Caco-2 (cell line): Measurements from ENCODE around the gene PGAP1. TPM values are rescaled to one million over a fixed set of nuclear protein-coding genes. Genes with fewer than 3 reads are reported as not detected.

Experiments
- BruUV-seq: library from RNA; stranded (reverse); fragments of 400-500 nt; replicated peaks from 2 replicates; lab custom pipeline; 2021; lab: Mats Ljungman, UMichigan
- CTCF ChIA-PET: fragments of 300-600 bp; sonication (Branson Sonifier 250); formaldehyde crosslinking; loops from one replicate; lab custom pipeline; 2022; ENCODE audit warnings: antibody characterized with exemption; lab: Charles Lee
- POLR2A ChIA-PET: fragments of 300-600 bp; sonication (Branson Sonifier 250); formaldehyde crosslinking; loops from one replicate; lab custom pipeline; 2022; ENCODE audit warnings: antibody characterized with exemption; lab: Charles Lee
- DNase-seq, 2 experiments: peaks; one replicate each; pipeline versions ENCODE4 v3.0.0 to v3.0.0-alpha.2; 2020 to 2022
- H3K27me3 ChIP-seq: replicated peaks from 2 replicates; pipeline ENCODE4 v1.6.0; 2011; ENCODE audit warnings: low read length; ENCODE audit not compliant: control insufficient read depth, insufficient read depth
- H3K36me3 ChIP-seq: 2 replicates; pipeline ENCODE4 v1.5.1; 2011; ENCODE audit warnings: low read length; ENCODE audit not compliant: control insufficient read depth, insufficient read depth
- H3K4me1 ChIP-seq: fragments of 250-450 bp; sonication (Bioruptor Pico); 2 replicates; pipeline ENCODE4 v1.5.1; 2020; ENCODE audit warnings: mild to moderate bottlenecking
- H3K4me3 ChIP-seq: 2 replicates; pipeline ENCODE4 v1.5.1; 2011; ENCODE audit warnings: low read depth, mild to moderate bottlenecking, control low read depth, low read length
- H3K9me3 ChIP-seq: fragments of 250-450 bp; sonication (Bioruptor Pico); 2 replicates; pipeline ENCODE4 v1.5.1; 2020; ENCODE audit warnings: mild to moderate bottlenecking, moderate library complexity
- H3K27ac Mint-ChIP-seq: one replicate; pipeline ENCODE4 v1.8.0; 2022; ENCODE audit warnings: mixed read lengths; ENCODE audit not compliant: unreplicated experiment
- H3K27me3 Mint-ChIP-seq: one replicate; pipeline ENCODE4 v1.8.0; 2022; ENCODE audit warnings: mixed read lengths; ENCODE audit not compliant: insufficient read depth, unreplicated experiment
- H3K36me3 Mint-ChIP-seq: one replicate; pipeline ENCODE4 v1.8.0; 2022; ENCODE audit warnings: mild to moderate bottlenecking, mixed read lengths; ENCODE audit not compliant: insufficient read depth, unreplicated experiment
- H3K4me1 Mint-ChIP-seq: one replicate; pipeline ENCODE4 v1.8.0; 2022; ENCODE audit warnings: low read depth, mixed read lengths; ENCODE audit not compliant: unreplicated experiment
- H3K4me3 Mint-ChIP-seq: one replicate; pipeline ENCODE4 v1.8.0; 2022; ENCODE audit warnings: mild to moderate bottlenecking, moderate library complexity, mixed read lengths; ENCODE audit not compliant: unreplicated experiment
- H3K9me3 Mint-ChIP-seq: one replicate; pipeline ENCODE4 v1.8.0; 2022; ENCODE audit warnings: mixed read lengths; ENCODE audit not compliant: unreplicated experiment
- intact Hi-C: fragments of 100-400 bp; cut with micrococcal nuclease; formaldehyde crosslinking; loops from one replicate; pipeline ENCODE4 v1.10.0; 2022; ENCODE audit not compliant: unreplicated experiment
- total RNA-seq: library from RNA; stranded (reverse); gene quantifications from 2 replicates; pipeline ENCODE4 v1.2.3, GENCODE V29; 2022
- TF ChIP-seq, protein P1 (sequence below), 2 experiments: fragments of 200-600 bp in 1 of 2; IDR thresholded peaks; 1 replicate in 1 of 2; 2 replicates in 1 of 2; pipeline versions ENCODE4 v1.5.1 to v1.8.0; 2011 to 2022; ENCODE audit warnings: antibody characterized with exemption in 1 of 2, control low read depth in 1 of 2, inconsistent platforms in 1 of 2, low read depth in 1 of 2, low read length in 1 of 2, mild to moderate bottlenecking in 1 of 2, moderate library complexity in 1 of 2; ENCODE audit not compliant: insufficient read depth in 1 of 2, severe bottlenecking in 1 of 2, unreplicated experiment in 1 of 2

Gene PGAP1
- total RNA-seq, 1 experiment from 2014 or later, result 6.4 TPM

DNA sequence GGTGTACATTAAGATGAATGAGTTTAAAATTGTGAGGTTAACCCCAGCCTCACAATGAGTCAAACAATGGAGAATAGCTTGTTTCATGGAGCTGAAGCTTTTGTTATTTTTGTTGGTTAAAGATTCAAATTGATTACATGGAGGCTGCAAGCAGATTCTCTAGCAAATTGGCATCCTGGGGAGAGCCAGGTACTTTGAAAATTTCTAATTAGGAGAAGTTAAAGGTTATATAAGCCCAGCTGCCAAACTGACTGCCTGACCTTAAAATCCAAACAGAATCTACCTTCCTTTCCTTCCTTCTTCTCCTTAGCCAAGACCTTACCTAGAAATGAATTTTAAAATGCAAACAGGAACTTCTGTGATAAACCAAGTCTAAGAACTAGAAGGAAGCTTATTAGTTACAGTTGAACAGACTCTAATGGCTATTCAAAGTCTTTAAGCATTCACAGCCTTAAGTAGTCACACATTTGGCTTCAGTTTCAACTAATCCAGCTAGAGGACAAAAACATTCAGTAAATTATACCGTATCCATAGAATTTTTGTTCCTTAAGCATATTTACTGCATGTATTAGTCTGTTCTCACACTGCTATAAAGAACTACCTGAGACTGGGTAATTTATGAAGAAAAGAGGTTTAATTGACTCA is 31.5 kb upstream of the PGAP1 start:
- no peaks in the 10 kb centered on the region for H3K36me3 Mint-ChIP-seq
- ChIA-PET CTCF (no interaction called here), POLR2A (no interaction called here)
- H3K9me3 Mint-ChIP-seq, result no peaks in the 10 kb centered on the region
- BruUV-seq, result no TSS peak
- TF ChIP-seq, protein P1, sequence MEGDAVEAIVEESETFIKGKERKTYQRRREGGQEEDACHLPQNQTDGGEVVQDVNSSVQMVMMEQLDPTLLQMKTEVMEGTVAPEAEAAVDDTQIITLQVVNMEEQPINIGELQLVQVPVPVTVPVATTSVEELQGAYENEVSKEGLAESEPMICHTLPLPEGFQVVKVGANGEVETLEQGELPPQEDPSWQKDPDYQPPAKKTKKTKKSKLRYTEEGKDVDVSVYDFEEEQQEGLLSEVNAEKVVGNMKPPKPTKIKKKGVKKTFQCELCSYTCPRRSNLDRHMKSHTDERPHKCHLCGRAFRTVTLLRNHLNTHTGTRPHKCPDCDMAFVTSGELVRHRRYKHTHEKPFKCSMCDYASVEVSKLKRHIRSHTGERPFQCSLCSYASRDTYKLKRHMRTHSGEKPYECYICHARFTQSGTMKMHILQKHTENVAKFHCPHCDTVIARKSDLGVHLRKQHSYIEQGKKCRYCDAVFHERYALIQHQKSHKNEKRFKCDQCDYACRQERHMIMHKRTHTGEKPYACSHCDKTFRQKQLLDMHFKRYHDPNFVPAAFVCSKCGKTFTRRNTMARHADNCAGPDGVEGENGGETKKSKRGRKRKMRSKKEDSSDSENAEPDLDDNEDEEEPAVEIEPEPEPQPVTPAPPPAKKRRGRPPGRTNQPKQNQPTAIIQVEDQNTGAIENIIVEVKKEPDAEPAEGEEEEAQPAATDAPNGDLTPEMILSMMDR (IDR thresholded peaks at IDR 0.05; ENCODE audit: insufficient read depth in 1 of 2, low read depth in 1 of 2, low read length in 1 of 2, severe bottlenecking in 1 of 2, unreplicated experiment in 1 of 2), result no peak
- no peaks in the 10 kb centered on the region for H3K4me1 Mint-ChIP-seq
- no peak overlapping the region for H3K4me3 Mint-ChIP-seq
- Histone ChIP-seq H3K36me3 (no peaks in the 10 kb centered on the region), H3K4me1 (0 out of 2 replicates have a peak, but pooled peaks cover 4% of the 10 kb centered on the region), H3K4me3 (no peak overlapping the region), H3K9me3 (no peaks in the 10 kb centered on the region), H3K27me3 (no peaks in the 10 kb centered on the region)
- no peak for DNase-seq
- no peak overlapping the region for H3K27ac Mint-ChIP-seq
- intact Hi-C loops, result no loop called here
- H3K27me3 Mint-ChIP-seq, result peaks cover 3% of the 10 kb centered on the region

GRCh38 chr2:196957442-196957841 is 30.9 kb upstream of the PGAP1 start:
- no peaks in the 10 kb centered on the region for H3K36me3 Mint-ChIP-seq
- no peaks in the 10 kb centered on the region for H3K9me3 Mint-ChIP-seq
- no peak for DNase-seq
- H3K4me3 Mint-ChIP-seq, result no peak overlapping the region
- Histone ChIP-seq H3K4me1 (0 out of 2 replicates have a peak, but pooled peaks cover 4% of the 10 kb centered on the region), H3K27me3 (no peaks in the 10 kb centered on the region), H3K9me3 (no peaks in the 10 kb centered on the region), H3K36me3 (no peaks in the 10 kb centered on the region), H3K4me3 (no peak overlapping the region)
- H3K4me1 Mint-ChIP-seq, result no peaks in the 10 kb centered on the region
- TF ChIP-seq, protein P1 (IDR thresholded peaks at IDR 0.05; ENCODE audit: insufficient read depth in 1 of 2, low read depth in 1 of 2, low read length in 1 of 2, severe bottlenecking in 1 of 2, unreplicated experiment in 1 of 2), result no peak
- peaks cover 3% of the 10 kb centered on the region for H3K27me3 Mint-ChIP-seq
- BruUV-seq, result no TSS peak
- intact Hi-C loops, result no loop called here
- CTCF ChIA-PET, result no interaction called here
- no peak overlapping the region for H3K27ac Mint-ChIP-seq
- POLR2A ChIA-PET, result no interaction called here

DNA sequence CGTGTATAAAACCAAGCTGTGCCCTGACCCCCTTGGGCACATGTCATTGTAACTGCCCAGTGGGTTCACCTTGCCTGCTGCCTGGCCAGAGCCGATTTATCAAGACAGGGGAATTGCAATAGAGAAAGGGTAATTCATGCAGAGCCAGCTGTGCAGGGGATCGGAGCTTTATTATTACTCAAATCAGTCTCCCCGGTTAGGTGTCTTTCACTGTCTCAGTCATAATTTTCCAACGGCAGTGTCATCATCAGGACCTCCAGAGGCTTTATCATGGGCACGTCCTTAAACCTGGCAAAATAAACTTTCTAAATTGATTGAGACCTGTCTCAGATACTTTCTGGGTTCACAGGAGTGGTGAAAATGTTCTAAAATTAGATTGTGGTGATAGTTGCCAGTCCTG is 29.6 kb upstream of the PGAP1 start:
- no peaks in the 10 kb centered on the region for H3K9me3 Mint-ChIP-seq
- H3K4me3 Mint-ChIP-seq, result no peak overlapping the region
- Histone ChIP-seq H3K9me3 (no peaks in the 10 kb centered on the region), H3K27me3 (no peaks in the 10 kb centered on the region), H3K36me3 (no peaks in the 10 kb centered on the region), H3K4me3 (no peak overlapping the region), H3K4me1 (0 out of 2 replicates have a peak, but pooled peaks cover 4% of the 10 kb centered on the region)
- BruUV-seq, result no TSS peak
- no peak overlapping the region for H3K27ac Mint-ChIP-seq
- H3K36me3 Mint-ChIP-seq, result no peaks in the 10 kb centered on the region
- intact Hi-C loops, result no loop called here
- no peaks in the 10 kb centered on the region for H3K4me1 Mint-ChIP-seq
- CTCF ChIA-PET, result no interaction called here
- H3K27me3 Mint-ChIP-seq, result peaks cover 3% of the 10 kb centered on the region
- POLR2A ChIA-PET, result no interaction called here
- no peak for DNase-seq
- TF ChIP-seq, protein P1 (IDR thresholded peaks at IDR 0.05; ENCODE audit: insufficient read depth in 1 of 2, low read depth in 1 of 2, low read length in 1 of 2, severe bottlenecking in 1 of 2, unreplicated experiment in 1 of 2), result no peak
